Measurements from ENCODE around the gene ZNF766. TPM values are rescaled to one million over a fixed set of nuclear protein-coding genes. Genes with fewer than 3 reads are reported as not detected.

Gene ZNF766
- 8.4 TPM for total RNA-seq

GRCh38 chr19:52269338-52270261, at the start of gene ZNF766:
TSS of gene ZNF766 (plus strand) at chr19:52269587. CDS start at chr19:52269614, 27 bp downstream.
- Histone ChIP-seq H3K9ac (ENCODE audit: low read depth in 1 of 3, low read length in 3 of 3) (peak within 1 kb of the TSS; percentile 96 to 99 (median 97)), H3K27ac (ENCODE audit: low read depth, low read length) (peak within 1 kb of the TSS; percentile 95), H3K9me3 (ENCODE audit: control insufficient read depth in 3 of 3, low read length in 3 of 3) (no peaks in the 10 kb centered on the region), H3K36me3 (ENCODE audit: control insufficient read depth in 3 of 3, insufficient read depth in 3 of 3, low read length in 3 of 3) (peaks cover 0 to 7% (median 4%) of the 10 kb centered on the region in 3 donors), H3K27me3 (ENCODE audit: control insufficient read depth in 3 of 3, insufficient read depth in 3 of 3, low read length in 3 of 3) (no peaks in the 10 kb centered on the region), H3K4me1 (ENCODE audit: control insufficient read depth in 3 of 3, insufficient read depth in 3 of 3, low read length in 3 of 3) (peaks cover 16 to 22% (median 18%) of the 10 kb centered on the region in 3 donors), H3K4me3 (ENCODE audit: low read length in 3 of 3) (peak within 1 kb of the TSS; percentile 97 to 98 (median 97))

- H3K27ac ChIP-seq (ENCODE audit: low read depth, low read length) = peak overlapping the region; percentile 12
- peak overlapping the region in 1 of 3 donors; percentile 8 for H3K9ac ChIP-seq (ENCODE audit: low read depth in 1 of 3, low read length in 3 of 3)
- H3K4me1 ChIP-seq (ENCODE audit: control insufficient read depth in 3 of 3, insufficient read depth in 3 of 3, low read length in 3 of 3) = peaks cover 0 to 2% (median 0%) of the 10 kb centered on the region in 3 donors
- H3K9me3 ChIP-seq (ENCODE audit: control insufficient read depth in 3 of 3, low read length in 3 of 3) = no peaks in the 10 kb centered on the region
- H3K36me3 ChIP-seq (ENCODE audit: control insufficient read depth in 3 of 3, insufficient read depth in 3 of 3, low read length in 3 of 3) = peaks cover 93 to 99% (median 95%) of the 10 kb centered on the region in 3 donors
- H3K4me3 ChIP-seq (ENCODE audit: low read length in 3 of 3) = no peak overlapping the region
- H3K27me3 ChIP-seq (ENCODE audit: control insufficient read depth in 3 of 3, insufficient read depth in 3 of 3, low read length in 3 of 3) = no peaks in the 10 kb centered on the region
Observed at GRCh38 chr19:52219611-52220010, 49.8 kb upstream of the ZNF766 start.

GRCh38 chr19:52221031-52221430, 48.4 kb upstream of the ZNF766 start:
- Histone ChIP-seq H3K9me3 (ENCODE audit: control insufficient read depth in 3 of 3, low read length in 3 of 3) (no peaks in the 10 kb centered on the region), H3K4me3 (ENCODE audit: low read length in 3 of 3) (no peak overlapping the region), H3K27me3 (ENCODE audit: control insufficient read depth in 3 of 3, insufficient read depth in 3 of 3, low read length in 3 of 3) (no peaks in the 10 kb centered on the region), H3K27ac (ENCODE audit: low read depth, low read length) (no peak overlapping the region), H3K36me3 (ENCODE audit: control insufficient read depth in 3 of 3, insufficient read depth in 3 of 3, low read length in 3 of 3) (peaks cover 92 to 99% (median 93%) of the 10 kb centered on the region in 3 donors), H3K9ac (ENCODE audit: low read depth in 1 of 3, low read length in 3 of 3) (no peak overlapping the region), H3K4me1 (ENCODE audit: control insufficient read depth in 3 of 3, insufficient read depth in 3 of 3, low read length in 3 of 3) (peaks cover 0 to 2% (median 0%) of the 10 kb centered on the region in 3 donors)

- peaks cover 93 to 99% (median 93%) of the 10 kb centered on the region in 3 donors for H3K36me3 ChIP-seq (ENCODE audit: control insufficient read depth in 3 of 3, insufficient read depth in 3 of 3, low read length in 3 of 3)
Observed at GRCh38 chr19:52221831-52222375, 47.5 kb upstream of the ZNF766 start.

DNA sequence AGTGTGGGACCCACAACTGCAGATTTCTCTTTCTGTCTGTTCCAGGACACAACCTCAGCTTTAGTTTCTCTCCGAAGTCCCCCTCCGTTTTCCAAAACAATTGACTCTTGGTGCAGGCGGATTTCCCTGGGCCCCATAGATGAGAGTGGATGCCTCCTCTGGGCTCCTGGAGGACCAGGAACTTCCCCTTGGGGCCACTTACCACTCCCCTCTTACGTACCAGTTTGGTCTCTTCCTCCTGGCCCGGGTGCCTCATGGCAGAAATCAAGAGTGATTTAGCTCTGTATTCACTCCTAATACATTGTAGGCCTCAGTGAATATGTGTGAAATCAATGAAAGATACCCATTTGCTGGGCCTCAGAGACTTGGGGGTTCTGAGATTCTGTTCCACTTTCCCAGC, 45.2 kb upstream of the ZNF766 start:
- Histone ChIP-seq H3K9me3 (ENCODE audit: control insufficient read depth in 3 of 3, low read length in 3 of 3) (no peaks in the 10 kb centered on the region), H3K9ac (ENCODE audit: low read depth in 1 of 3, low read length in 3 of 3) (no peak overlapping the region), H3K27me3 (ENCODE audit: control insufficient read depth in 3 of 3, insufficient read depth in 3 of 3, low read length in 3 of 3) (no peaks in the 10 kb centered on the region), H3K27ac (ENCODE audit: low read depth, low read length) (no peak overlapping the region), H3K36me3 (ENCODE audit: control insufficient read depth in 3 of 3, insufficient read depth in 3 of 3, low read length in 3 of 3) (peaks cover 87 to 96% (median 93%) of the 10 kb centered on the region in 3 donors), H3K4me3 (ENCODE audit: low read length in 3 of 3) (no peak overlapping the region), H3K4me1 (ENCODE audit: control insufficient read depth in 3 of 3, insufficient read depth in 3 of 3, low read length in 3 of 3) (peaks cover 0 to 2% (median 0%) of the 10 kb centered on the region in 3 donors)

More at GRCh38 chr19:52221831-52222375, 47.5 kb upstream of the ZNF766 start:
- H3K27me3 ChIP-seq (ENCODE audit: control insufficient read depth in 3 of 3, insufficient read depth in 3 of 3, low read length in 3 of 3) = no peaks in the 10 kb centered on the region
- H3K9me3 ChIP-seq (ENCODE audit: control insufficient read depth in 3 of 3, low read length in 3 of 3) = no peaks in the 10 kb centered on the region
- H3K4me3 ChIP-seq (ENCODE audit: low read length in 3 of 3) = no peak overlapping the region
- H3K9ac ChIP-seq (ENCODE audit: low read depth in 1 of 3, low read length in 3 of 3) = no peak overlapping the region
- H3K27ac ChIP-seq (ENCODE audit: low read depth, low read length) = no peak overlapping the region
- H3K4me1 ChIP-seq (ENCODE audit: control insufficient read depth in 3 of 3, insufficient read depth in 3 of 3, low read length in 3 of 3) = peaks cover 0 to 2% (median 0%) of the 10 kb centered on the region in 3 donors

DNA sequence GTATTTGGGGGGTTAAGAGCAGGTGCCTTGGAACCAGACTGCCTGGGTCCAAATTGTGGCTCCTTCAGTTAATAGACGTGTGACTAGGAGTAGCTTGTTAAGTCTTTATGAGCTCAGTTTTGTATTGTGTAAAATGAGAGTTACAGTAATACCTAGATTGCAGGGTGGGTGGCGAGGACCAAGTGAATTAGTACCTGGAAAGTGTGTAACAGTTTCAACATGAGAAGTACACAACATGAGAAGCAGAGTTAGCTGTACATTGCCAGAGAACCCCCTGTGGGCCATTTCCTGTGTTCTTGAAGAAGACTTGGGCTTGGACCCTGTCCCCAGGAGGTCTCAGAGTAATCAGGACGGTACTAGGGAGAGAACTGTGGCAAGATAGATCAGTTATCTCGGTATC, 42.7 kb upstream of the ZNF766 start:
- Histone ChIP-seq H3K4me3 (ENCODE audit: low read length in 3 of 3) (no peak overlapping the region), H3K27me3 (ENCODE audit: control insufficient read depth in 3 of 3, insufficient read depth in 3 of 3, low read length in 3 of 3) (no peaks in the 10 kb centered on the region), H3K27ac (ENCODE audit: low read depth, low read length) (no peak overlapping the region), H3K4me1 (ENCODE audit: control insufficient read depth in 3 of 3, insufficient read depth in 3 of 3, low read length in 3 of 3) (no peaks in the 10 kb centered on the region), H3K9ac (ENCODE audit: low read depth in 1 of 3, low read length in 3 of 3) (no peak overlapping the region), H3K9me3 (ENCODE audit: control insufficient read depth in 3 of 3, low read length in 3 of 3) (no peaks in the 10 kb centered on the region), H3K36me3 (ENCODE audit: control insufficient read depth in 3 of 3, insufficient read depth in 3 of 3, low read length in 3 of 3) (peaks cover 64 to 71% (median 69%) of the 10 kb centered on the region in 3 donors)

GRCh38 chr19:52227196-52227940, 42.0 kb upstream of the ZNF766 start:
- H3K27me3 ChIP-seq (ENCODE audit: control insufficient read depth in 3 of 3, insufficient read depth in 3 of 3, low read length in 3 of 3) = no peaks in the 10 kb centered on the region
- H3K36me3 ChIP-seq (ENCODE audit: control insufficient read depth in 3 of 3, insufficient read depth in 3 of 3, low read length in 3 of 3) = peaks cover 56 to 64% (median 62%) of the 10 kb centered on the region in 3 donors
- H3K4me1 ChIP-seq (ENCODE audit: control insufficient read depth in 3 of 3, insufficient read depth in 3 of 3, low read length in 3 of 3) = no peaks in the 10 kb centered on the region
- H3K9me3 ChIP-seq (ENCODE audit: control insufficient read depth in 3 of 3, low read length in 3 of 3) = no peaks in the 10 kb centered on the region
- no peak overlapping the region for H3K27ac ChIP-seq (ENCODE audit: low read depth, low read length)
- no peak overlapping the region for H3K4me3 ChIP-seq (ENCODE audit: low read length in 3 of 3)
- no peak overlapping the region for H3K9ac ChIP-seq (ENCODE audit: low read depth in 1 of 3, low read length in 3 of 3)

GRCh38 chr19:52227980-52228379, 41.4 kb upstream of the ZNF766 start:
- H3K27me3 ChIP-seq (ENCODE audit: control insufficient read depth in 3 of 3, insufficient read depth in 3 of 3, low read length in 3 of 3) = no peaks in the 10 kb centered on the region
- peaks cover 50 to 58% (median 56%) of the 10 kb centered on the region in 3 donors for H3K36me3 ChIP-seq (ENCODE audit: control insufficient read depth in 3 of 3, insufficient read depth in 3 of 3, low read length in 3 of 3)
- no peaks in the 10 kb centered on the region for H3K4me1 ChIP-seq (ENCODE audit: control insufficient read depth in 3 of 3, insufficient read depth in 3 of 3, low read length in 3 of 3)
- no peaks in the 10 kb centered on the region for H3K9me3 ChIP-seq (ENCODE audit: control insufficient read depth in 3 of 3, low read length in 3 of 3)
- H3K4me3 ChIP-seq (ENCODE audit: low read length in 3 of 3) = no peak overlapping the region
- H3K27ac ChIP-seq (ENCODE audit: low read depth, low read length) = no peak overlapping the region
- H3K9ac ChIP-seq (ENCODE audit: low read depth in 1 of 3, low read length in 3 of 3) = no peak overlapping the region

- Histone ChIP-seq H3K9ac (ENCODE audit: low read depth in 1 of 3, low read length in 3 of 3) (no peak overlapping the region), H3K4me3 (ENCODE audit: low read length in 3 of 3) (no peak overlapping the region), H3K36me3 (ENCODE audit: control insufficient read depth in 3 of 3, insufficient read depth in 3 of 3, low read length in 3 of 3) (peaks cover 35 to 42% (median 40%) of the 10 kb centered on the region in 3 donors), H3K9me3 (ENCODE audit: control insufficient read depth in 3 of 3, low read length in 3 of 3) (no peaks in the 10 kb centered on the region), H3K27ac (ENCODE audit: low read depth, low read length) (no peak overlapping the region), H3K4me1 (ENCODE audit: control insufficient read depth in 3 of 3, insufficient read depth in 3 of 3, low read length in 3 of 3) (no peaks in the 10 kb centered on the region), H3K27me3 (ENCODE audit: control insufficient read depth in 3 of 3, insufficient read depth in 3 of 3, low read length in 3 of 3) (no peaks in the 10 kb centered on the region)
Observed at GRCh38 chr19:52229524-52229923, 39.9 kb upstream of the ZNF766 start.

Data from skeletal muscle tissue (tissue), 4 donors.